GM18519 (cell line): ENCODE results near the gene KCNV2.
A peak's percentile ranks its signal among the peaks of the same experiment; 100 is the strongest.

Experiments
- ATAC-seq: cut with Tn5 transposase; IDR thresholded peaks from one replicate; pipeline ENCODE4 v1.9.1; 2021; ENCODE audit warnings: mild to moderate bottlenecking, moderate library complexity; ENCODE audit not compliant: unreplicated experiment, low FRiP score

The KCNV2 gene

GRCh38 chr9:2718001-2718697 lies 839 bp downstream of the KCNV2 start:
- no peak for ATAC-seq

GRCh38 chr9:2718698-2719033 lies 1.4 kb downstream of the KCNV2 start:
- ATAC-seq: no peak

- no peak for ATAC-seq
Observed at GRCh38 chr9:2720179-2720654, 2.9 kb downstream of the KCNV2 start.

- ATAC-seq: no peak
Observed at GRCh38 chr9:2722715-2723114, 5.4 kb downstream of the KCNV2 start.

GRCh38 chr9:2723376-2724065 lies 6.2 kb downstream of the KCNV2 start:
- ATAC-seq: no peak

- no peak for ATAC-seq
Observed at GRCh38 chr9:2725126-2725525, 7.8 kb downstream of the KCNV2 start.

GRCh38 chr9:2725898-2726649 lies 8.8 kb downstream of the KCNV2 start:
- no peak for ATAC-seq

- ATAC-seq: no peak
Observed at GRCh38 chr9:2726650-2727340, 9.5 kb downstream of the KCNV2 start.

GRCh38 chr9:2727374-2727773 lies 10.1 kb downstream of the KCNV2 start:
- no peak for ATAC-seq

GRCh38 chr9:2727966-2728613 lies 10.8 kb downstream of the KCNV2 start:
- peak; percentile 86 for ATAC-seq

- no peak for ATAC-seq
Observed at GRCh38 chr9:2729003-2729402, 11.7 kb downstream of the KCNV2 start.

GRCh38 chr9:2729721-2730120 lies 12.4 kb downstream of the KCNV2 start:
- ATAC-seq: no peak

- ATAC-seq: no peak
Observed at GRCh38 chr9:2730971-2731370, 13.7 kb downstream of the KCNV2 start.

- no peak for ATAC-seq
Observed at GRCh38 chr9:2732492-2732891, 15.2 kb downstream of the KCNV2 start.

- ATAC-seq: no peak
Observed at GRCh38 chr9:2740616-2741015, 23.3 kb downstream of the KCNV2 start.

GRCh38 chr9:2741441-2742158 lies 24.3 kb downstream of the KCNV2 start:
- no peak for ATAC-seq

- ATAC-seq: no peak
Observed at GRCh38 chr9:2742214-2742613, 24.9 kb downstream of the KCNV2 start.

GRCh38 chr9:2743937-2744529 lies 26.7 kb downstream of the KCNV2 start:
- ATAC-seq: no peak
